Subcutaneous adipose tissue (tissue), 4 donors: ENCODE measurements around the gene CYB5D1. TPM values are rescaled to one million over a fixed set of nuclear protein-coding genes. Genes with fewer than 3 reads are reported as not detected.

Experiments used
- total RNA-seq, 4 donors: library from RNA; depleted of rRNA; stranded (reverse); fragments of >200 nt; gene quantifications; one replicate each; pipeline ENCODE4 v1.1.0, GENCODE V29; 2016
- TF ChIP-seq, protein P1 (sequence below): fragments of 450-650 bp; IDR thresholded peaks from one replicate; pipeline ENCODE4 v1.5.1; 2016; ENCODE audit warnings: low read depth, mild to moderate bottlenecking, control low read depth, antibody characterized with exemption, moderate library complexity

Gene CYB5D1
- total RNA-seq, 4 donors from 2014 or later, result 4.1 to 7.7 (median 6.3) TPM

DNA sequence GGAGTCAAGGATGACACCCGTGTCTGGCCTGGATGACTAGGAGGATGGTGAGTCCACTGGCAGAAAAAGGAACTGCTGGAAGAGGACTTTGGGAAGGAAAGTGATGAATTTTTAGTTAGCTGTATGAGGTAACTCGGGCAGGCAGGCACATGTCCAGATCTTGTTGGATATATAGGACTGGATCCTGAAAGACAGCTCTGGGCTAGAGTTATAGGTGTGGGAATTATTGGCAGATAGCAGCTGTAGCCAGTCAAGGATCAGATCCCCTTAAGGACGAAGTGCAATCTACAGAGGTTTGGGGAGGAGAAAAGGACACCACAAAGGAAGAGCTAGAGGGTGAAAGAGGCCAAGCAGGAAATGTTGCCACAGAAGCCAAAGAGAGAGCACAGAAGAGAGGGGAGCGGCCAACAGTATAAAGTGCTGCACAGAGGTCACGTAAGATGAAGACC lies 10.1 kb downstream of the CYB5D1 start:
- TF ChIP-seq, protein P1, sequence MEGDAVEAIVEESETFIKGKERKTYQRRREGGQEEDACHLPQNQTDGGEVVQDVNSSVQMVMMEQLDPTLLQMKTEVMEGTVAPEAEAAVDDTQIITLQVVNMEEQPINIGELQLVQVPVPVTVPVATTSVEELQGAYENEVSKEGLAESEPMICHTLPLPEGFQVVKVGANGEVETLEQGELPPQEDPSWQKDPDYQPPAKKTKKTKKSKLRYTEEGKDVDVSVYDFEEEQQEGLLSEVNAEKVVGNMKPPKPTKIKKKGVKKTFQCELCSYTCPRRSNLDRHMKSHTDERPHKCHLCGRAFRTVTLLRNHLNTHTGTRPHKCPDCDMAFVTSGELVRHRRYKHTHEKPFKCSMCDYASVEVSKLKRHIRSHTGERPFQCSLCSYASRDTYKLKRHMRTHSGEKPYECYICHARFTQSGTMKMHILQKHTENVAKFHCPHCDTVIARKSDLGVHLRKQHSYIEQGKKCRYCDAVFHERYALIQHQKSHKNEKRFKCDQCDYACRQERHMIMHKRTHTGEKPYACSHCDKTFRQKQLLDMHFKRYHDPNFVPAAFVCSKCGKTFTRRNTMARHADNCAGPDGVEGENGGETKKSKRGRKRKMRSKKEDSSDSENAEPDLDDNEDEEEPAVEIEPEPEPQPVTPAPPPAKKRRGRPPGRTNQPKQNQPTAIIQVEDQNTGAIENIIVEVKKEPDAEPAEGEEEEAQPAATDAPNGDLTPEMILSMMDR, result no peak

DNA sequence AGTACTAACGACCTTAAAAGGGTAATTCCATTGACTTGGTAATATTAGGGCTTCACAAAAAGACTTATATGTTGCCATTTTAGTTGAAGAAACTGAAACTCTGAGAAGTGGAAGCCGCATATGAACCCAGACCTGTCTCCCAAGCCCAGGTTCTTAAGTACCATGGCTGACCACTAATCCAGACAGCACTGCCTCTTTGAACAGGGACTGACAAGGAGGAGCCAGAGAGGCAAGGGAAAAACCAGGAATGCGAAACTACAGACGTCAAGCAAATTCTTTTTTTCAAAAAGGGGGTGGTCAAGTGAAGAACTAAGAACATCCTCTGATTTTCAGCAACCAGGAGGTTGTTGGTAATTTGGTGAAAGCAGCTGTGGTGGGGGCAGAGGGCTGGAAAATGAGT lies 15.2 kb downstream of the CYB5D1 start:
- TF ChIP-seq, protein P1, result no peak

DNA sequence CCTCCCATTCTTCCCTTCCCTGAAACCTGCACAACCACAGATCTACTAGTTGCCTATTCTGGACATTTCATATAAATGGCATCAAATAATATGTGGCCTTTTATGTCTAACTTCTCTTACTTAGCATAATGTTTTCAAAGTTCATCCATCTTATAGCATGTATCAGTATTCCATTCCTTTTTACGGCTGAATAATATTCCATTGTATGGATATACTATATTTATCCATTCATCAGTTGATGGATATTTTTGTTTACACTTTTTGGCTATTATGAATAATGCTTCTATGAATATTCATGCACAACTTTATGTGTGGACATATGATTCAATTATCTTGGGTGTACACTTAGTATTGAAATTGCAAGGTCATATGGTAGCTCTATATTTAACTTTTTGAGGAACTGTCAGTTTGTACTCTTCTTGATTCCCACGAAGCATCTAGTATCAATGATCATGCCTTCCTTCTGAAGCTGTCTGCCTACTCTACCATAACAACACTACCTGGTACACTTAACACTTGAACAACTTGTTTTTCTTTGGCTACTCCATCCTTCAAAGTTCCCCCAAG lies 18.1 kb downstream of the CYB5D1 start:
- TF ChIP-seq, protein P1, result no peak

DNA sequence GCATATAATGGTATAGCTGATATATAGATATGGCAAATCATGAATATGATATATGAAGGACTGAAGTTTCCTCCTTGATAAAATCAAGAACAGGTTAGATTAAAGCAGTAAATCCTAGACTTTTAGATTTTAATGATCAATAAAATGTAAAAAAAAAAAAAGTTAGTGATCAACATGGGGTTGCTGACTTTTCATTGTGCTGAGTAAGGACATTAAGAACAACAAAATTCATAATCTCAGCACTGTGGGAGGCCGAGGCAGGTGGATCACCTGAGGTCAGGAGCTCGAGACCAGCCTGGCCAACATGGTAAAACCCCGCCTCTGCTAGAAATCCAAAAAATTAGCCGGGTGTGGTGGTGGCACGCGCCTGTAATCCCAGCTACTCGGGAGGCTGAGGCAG lies 20.4 kb downstream of the CYB5D1 start:
- TF ChIP-seq, protein P1, result no peak

DNA sequence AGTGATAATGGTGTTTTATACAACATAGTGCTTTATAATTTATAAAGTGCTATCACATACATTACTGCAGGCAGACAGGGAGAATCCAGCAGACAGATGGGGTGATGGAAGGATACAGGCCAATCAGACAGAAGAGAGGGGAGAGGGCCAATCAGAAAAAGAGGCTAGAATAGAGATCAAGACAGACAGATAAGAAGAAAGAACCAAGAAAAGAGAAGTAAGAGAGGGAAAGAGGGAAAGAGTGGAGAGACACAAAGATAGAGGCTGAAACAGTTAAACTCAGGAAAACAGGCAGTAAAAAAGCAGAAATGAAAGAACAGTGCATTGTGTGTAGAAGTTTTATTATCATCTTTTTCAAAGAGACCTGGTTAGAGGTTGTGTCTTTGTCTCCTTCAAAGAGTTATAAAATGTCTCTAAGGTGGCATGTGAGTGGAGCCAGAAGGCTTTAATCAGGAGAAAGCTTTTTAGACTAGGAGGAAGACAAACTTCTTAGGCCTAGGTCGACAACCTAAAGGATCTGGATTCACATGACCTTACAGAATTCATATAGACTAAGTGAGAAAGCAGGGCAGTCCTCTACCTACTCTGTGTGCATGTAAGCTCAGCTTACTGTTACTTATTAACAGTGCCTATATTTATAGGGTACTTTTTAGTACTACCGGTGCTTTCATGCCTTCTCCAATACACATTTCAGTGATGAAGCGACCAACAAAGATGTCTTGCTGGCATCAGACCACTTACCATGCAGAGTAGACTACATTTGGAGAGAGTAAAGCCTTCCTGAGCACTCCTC lies 22.5 kb downstream of the CYB5D1 start:
- TF ChIP-seq, protein P1, result no peak

DNA sequence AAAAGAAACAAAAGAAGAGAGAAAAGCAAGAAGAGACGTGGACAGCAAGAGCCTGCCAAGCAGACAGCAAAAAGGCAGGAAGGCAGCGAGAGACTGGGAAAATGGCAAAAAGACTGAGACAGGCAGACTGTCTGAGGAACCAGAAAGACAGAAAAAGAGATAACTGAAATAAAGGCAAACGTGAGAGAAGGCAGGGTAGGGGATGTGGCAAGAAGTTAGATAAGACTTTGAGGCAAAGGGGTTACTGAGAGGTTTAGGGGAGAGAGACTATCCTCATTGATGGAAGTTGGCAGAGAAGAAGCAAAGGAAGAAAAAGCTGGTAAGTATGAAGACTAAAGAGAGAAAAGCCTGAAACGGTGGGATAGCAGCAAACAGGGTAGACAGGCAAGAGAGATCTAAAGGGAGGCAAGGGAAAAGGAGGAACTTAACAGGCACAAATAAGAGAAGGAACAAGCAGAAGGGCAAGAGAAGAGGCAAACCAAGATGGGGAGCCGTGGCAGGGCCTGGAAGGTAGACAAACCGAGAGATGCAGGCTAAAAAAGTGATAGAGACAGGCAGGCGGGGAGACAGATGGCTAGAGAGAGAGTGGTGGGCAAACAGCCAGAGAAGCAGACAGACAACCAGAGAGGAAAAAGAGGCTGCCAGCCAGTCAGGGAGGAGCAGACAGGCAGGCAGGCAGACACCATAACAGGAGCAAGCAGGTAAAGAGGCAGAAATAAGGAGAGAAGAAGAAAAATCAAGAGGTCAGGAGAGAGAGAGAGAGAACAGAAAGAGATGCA lies 23.7 kb downstream of the CYB5D1 start:
- TF ChIP-seq, protein P1, result no peak

DNA sequence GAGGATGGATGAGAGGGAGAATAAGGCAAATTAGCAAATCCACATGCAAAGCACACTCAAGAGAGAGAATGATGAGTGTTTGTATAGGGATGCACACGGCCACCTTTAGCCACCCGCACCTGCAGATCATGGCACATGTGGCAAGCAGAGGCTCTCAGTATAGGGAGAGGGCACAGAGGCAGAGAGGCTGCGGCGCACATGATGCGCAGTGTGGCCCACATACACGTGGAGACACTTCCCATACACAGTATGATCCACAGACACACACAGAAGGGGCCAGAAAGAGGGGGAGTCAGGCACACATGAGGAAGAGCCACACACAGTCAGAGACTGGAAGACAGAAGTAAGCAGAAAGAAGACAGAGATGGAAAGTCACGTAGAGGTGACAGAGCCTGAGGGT lies 24.3 kb downstream of the CYB5D1 start:
- TF ChIP-seq, protein P1, result no peak
